HG03095 (cell line): ENCODE measurements around the gene MECP2.

Source experiments
- ATAC-seq: cut with Tn5 transposase; IDR thresholded peaks from one replicate; pipeline ENCODE4 v1.9.1; 2021; ENCODE audit warnings: moderate library complexity; ENCODE audit not compliant: unreplicated experiment

MECP2 gene

DNA sequence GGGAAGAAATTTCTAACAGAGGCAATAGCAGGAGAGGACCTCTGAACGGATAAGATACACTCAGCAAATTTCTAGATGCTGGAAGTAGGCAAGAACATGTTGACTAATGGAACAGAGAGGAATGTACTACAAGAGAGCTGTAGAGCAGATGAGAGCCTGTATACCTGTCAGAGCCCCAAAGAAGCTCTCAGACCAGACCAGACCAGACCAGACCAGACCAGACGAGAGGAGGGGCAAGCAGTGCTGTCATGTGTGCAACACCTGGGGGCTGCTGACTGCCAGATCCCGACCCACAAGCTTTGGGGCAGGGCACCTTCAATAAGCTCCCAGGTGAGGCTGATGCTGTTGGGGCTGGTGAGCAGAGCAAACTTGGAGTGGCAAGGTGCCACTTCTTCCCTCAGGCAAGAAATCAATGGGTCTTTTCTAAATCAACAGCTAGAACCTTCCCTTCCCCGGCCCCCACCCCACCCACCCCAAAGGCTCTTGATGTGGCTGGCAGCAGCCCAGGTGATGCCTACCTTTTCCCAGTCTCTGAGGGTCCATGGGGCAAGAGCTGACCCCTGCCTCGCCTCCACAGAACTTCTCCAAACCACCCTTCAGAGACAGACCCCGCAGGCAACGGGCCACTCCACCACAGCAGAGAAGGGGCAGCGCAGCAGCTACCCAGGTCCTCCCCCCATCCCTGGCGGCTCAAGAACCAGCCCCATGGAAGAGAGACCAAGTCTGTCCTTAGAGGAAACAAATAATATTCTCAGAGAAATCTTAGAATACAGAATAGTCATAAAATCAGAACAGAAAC, 32.7 kb downstream of the MECP2 start:
- no peak for ATAC-seq

DNA sequence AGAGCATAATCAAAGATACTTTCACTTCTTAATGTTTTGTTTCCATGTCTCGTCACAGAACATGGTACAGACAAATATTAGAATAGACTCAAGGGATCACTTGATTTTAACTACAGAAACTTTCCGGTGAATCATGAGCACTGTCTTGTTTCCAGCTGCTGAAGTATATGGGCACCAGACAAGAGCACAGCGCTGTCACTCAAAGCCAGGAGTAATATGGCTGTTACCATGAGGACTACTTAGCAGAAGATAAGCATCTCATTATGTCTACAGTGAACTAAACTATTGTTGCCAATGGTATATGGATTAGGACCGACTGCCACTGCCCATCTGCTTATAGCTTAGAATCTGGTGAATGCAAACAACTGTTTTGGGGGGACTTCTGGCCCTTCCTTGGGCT, 34.3 kb downstream of the MECP2 start:
- no peak for ATAC-seq

DNA sequence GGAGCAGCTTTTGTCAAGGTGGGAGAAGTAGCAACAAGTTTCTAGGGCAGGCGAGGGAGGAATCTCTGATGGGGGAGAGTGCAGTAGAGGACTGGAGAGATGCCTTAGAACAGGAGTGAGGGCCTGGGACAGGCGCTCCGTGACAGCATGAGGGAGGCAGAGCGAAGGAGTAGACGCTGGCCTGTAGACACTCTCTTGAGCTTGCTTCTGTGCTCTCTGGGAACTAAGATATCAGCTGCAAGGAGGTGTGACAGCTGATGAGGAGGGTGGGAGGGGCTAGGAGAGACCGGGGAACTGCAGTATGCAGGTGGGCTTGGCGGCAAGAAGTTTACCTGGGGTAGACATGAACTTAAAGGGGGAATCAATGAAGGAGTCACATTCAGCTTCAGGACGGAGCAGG, 35.7 kb downstream of the MECP2 start:
- no peak for ATAC-seq

DNA sequence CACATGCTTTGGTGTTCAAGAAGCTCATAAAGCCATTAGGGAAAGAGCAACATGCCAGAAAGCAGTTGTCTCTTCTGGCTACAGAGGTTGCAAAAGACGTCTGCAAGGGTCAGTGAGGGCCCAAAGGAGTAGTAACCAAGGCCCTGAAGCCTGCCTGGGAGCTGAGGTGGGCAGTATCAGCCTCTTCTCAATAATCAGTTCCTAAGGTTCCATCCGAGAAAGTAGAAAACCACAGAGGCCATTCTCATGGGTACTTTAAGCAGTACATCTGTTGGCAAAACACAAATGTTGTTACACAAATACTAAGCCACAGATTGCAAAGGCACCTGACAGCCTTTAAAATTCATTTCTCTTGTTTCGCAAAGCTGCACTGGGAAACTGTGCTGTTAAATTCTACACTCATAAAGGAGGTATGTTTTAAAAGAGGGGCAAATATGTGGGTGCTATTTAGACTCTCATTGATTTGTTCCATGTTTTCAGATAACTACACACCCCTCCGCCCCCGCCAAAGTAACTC, 37.7 kb downstream of the MECP2 start:
- ATAC-seq: no peak

DNA sequence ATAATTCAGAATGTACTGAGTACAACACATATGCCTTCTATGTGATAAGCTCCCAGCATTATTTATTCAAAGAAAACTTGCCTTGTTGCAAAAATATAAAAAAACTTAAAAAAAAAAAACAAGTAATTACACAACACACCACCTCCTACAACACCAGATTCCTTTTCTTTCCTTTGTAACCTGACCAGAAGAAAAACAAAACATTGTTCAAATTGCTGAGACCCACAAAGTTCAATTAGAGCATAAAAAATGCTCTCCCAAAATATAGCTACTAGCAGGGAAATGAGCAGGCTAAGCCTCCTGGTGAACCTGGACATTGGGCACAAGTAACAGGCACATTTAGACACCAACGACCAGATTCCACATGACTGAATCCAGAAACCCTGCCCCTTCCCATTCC, 38.3 kb downstream of the MECP2 start:
- ATAC-seq: no peak

DNA sequence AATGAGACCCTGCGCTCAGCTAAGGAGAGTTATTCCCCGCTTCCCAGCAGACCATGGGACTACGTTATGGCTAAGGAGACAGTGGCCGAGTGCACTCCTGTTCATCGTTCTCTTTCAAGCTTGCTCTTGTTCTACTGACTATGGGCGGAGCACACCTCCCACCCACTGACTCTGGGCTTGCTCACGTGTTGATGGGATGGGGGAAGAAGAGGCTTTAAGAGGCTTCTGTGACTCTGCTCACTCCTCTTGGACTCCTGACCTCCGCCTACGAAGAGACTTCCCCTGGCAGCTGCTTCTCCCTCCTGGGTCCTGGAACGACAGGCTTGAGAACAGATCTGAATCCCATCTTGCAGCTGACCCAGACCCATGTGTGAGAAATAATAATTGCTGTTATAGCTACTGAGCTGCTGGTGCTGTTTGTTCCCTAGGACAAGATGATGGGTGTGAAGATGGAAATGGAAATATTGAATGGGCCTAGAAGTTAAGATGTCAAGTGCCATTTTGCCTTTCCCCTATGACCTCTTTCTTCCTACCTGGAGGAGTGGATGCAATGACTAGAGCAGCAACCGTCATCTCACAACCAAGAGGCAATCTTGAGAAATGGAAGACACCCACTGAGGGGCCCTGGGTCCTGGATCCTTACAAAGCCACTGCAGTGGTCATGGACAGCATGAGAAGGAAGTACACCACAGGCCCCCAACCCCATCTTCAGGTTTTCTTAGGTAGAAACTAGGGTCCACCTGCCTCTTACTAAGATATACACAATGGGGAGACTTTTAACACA, 39.1 kb downstream of the MECP2 start:
- no peak for ATAC-seq

DNA sequence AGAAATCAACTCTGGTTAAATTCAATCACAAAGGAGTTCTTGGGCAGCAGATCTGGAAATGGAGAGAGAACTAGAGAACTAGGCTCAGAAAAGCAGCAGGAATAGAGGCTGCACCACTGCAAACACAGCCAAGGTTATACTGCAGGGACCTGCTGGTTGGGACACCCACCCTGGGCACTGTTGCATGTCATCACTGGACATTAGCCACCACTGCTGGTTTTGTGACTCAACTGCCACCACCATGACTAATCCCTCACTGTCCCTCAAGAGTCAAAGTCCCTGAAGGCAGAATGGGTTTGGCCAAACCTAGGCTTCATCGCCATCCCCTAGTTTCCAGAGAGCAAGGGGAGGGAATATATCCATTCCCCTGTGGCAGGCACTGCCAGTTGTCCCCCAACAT, 39.7 kb downstream of the MECP2 start:
- ATAC-seq: no peak

DNA sequence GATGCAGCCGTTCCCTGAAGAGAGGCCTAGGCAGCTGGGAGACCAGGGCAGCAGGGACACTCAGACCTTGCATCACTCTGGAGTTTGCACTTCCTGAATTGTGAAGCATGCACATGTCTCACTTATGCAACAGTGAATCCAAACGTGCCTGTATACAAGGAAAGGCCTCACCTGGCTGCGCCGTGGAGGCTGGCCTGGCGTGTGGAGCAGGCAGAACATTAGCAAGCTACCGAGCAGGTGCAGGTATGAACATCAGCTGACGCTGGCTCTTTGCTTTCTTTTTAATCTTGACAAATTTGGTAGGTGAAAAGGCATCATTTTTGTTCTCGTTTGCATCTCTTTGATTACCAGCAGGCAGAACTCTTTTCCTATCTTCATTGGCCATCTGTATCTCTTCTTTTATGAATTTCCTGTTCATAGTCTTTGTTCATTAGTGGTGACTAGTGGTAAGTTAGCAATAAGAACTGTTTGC, 40.7 kb downstream of the MECP2 start:
- no peak for ATAC-seq

DNA sequence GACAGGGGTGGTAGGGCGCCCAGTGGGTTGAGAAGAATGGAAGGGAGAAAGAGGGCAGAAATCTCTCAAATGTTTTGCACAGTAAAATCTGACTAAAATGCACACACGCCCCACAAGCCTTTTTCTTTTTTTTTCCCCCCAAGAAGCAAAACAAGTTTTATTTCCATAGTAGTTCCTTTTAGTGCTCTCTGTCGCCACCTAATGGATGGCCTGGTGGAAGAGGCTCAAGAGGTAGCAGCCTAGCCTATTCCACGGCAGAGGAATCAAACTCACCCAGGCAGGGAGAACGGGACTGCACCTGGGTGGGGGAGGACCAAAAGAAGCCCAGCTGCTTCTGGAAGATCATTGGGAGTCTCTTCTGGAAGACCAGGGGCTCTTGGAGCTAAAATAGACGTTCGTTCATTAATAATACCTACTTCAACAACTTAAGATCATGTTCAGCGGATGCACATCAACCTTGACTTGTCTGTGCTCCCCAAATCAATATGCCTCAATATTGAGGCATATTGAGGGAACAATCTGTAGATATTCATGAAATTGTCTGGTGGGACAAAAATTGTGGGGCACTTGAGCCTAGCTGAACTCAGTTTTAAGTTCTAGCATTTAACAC, 46.2 kb downstream of the MECP2 start:
- ATAC-seq: no peak

DNA sequence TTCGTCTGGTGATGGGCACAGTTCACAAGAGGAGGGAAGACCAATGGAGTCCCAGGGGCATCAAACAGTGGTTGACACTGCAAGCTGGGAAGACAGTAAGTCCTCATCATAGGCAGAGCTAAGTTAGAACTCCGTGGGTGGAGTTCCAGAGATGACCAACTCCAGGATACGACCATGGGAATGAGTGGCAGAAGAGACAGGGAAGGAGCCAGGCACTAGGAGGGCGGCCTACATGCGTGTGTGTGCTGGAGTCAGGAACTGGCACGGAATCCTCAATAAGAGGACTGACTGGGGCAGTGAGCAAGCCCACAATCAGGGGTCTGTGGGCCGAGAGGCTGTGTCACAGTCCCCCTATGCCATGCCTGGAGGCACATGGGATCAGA, 47.4 kb downstream of the MECP2 start:
- no peak for ATAC-seq

DNA sequence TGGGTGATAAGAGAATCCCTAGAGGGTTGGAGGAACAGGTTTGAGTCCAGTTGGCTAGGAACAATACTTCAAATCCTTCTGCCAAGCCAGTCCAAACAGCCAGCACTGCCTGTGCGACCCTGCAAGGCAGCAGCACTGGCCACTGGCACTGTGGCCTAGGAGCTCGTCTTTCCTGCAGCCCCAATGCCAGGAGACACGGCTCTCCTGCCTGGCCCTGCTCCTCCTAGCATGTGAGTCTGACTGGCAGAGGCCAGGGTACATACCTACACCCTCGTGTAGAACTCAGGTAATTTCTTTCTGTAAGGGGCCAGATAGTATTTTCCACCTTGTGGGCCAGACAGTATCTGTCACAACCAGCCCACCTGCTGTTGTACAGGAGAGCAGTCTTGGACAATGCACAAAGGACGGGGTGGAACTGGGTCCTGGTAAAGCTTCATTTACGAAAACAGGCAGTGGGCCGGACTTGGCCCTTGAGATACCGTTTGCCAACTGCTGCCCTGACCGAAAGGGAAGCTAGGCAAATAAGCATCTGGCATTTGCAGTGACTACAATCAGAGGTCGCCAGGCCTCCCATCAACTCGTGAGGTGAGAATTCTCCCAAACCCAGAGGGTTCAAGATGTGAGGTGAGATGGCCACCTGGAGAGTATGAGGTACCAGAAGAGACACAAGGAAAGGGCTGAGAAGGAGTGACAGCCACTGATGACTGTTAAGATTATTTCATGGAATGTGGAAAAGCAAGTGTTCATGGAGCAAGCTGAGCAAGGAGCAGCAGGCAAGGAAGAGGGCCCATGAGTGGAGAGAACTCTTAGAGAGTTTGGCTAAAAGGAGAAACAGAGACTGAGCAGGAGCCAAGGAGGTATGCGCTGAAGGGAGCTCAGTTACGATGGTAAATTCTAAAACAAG, 48.1 kb downstream of the MECP2 start:
- ATAC-seq: no peak

DNA sequence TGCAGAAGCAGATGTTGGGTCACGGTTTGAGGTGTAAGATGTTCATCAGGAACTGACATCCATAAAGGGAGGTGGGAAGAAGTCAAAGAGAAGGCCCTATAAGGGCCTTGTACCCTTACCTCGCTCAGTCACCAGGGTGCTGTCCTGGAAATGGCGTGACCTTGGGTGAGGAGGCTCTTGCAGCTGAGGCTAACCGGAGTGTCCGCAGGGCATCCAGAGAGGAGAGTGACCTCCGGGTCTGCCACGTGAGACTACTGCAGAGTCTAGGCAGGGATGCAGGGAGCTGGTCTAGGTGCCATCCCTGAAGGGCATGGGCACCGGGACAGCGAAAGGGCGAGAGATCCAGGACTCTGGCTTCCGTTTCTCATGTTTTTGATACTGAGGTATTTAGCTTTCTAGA, 49.1 kb downstream of the MECP2 start:
- no peak for ATAC-seq

DNA sequence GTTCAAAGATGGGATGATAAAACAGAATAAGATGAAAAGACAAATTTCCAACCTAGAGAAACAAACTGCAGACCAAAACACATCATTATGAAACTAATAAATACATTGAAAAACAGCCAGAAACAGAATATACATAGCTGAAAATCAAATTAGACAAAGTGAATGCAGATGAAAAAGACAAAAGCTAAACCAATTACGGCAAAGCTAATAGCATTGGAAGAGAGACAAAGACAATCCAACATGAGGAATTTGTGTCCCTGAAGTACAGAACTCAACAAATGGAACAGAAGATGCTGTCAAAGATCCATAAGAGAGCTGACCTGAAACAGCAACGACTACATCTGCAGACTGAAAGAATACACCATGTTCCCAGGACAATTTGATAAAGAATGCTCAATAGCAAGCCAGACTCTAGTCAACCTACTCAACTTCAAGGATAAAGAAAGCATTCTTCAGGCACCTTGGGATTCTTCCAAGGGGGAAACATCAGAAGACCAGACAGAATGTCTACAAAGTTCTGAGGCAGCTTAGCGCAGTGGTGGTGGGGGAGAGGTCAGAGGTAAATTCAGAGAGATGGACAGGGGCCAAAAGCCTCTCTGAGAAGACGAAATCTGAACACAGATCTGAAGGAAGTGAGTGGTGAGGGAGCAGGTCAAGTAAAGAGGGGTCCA, 50.4 kb downstream of the MECP2 start:
- no peak for ATAC-seq

DNA sequence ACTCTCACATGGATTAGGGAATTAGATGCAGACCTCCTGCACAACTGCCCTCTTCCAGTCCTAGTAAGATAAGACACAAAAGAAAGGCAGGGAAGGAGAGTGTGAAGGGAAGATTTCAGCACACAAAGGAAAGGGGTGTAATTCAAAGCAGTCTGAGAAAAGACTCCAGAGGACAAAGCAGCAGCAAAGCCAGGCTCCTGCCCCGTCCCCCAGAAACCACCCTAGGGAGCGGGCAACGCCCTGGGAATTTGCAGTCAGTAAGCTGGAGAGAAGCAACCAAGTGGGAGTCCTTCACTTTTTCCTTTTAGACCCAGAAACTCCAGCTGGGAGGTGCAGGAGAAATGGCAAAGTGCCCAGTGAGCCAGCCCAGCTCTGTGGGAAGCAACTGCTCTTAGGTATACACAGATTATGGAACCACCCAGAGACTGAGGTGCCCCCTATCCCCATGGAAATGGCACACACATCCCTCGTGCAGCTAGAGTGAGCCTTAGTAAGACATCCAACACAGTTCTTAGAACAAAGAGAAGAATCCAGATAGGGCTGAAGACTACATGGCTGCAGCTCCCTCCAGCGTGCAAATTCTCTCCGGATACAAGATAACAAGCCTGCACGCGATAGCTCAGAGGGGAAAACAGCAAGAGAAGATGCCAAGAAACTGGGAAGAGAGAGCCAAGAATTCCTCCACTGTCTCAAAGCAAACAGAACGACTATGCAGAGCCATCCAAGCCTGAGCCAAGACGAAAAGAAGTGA, 51.3 kb downstream of the MECP2 start:
- no peak for ATAC-seq

DNA sequence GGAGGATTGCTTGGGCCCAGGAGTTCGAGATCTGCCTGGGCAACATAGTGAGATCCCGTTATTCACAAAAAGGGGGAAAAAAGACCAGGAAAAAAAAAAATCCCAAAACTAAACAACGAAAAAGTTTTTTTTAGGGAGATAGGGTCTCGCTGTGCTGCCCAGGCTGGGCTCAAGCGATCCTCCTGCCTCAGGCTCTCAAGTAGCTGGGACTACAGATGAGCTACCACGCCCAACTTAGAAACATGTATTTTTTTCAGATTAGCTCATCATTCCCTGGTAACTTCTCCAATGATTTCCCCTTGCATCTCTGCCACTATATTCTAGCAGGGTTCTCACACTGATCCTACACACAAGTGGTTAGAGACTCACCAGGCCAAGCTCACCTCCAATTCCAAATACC, 53.4 kb downstream of the MECP2 start:
- ATAC-seq: no peak

DNA sequence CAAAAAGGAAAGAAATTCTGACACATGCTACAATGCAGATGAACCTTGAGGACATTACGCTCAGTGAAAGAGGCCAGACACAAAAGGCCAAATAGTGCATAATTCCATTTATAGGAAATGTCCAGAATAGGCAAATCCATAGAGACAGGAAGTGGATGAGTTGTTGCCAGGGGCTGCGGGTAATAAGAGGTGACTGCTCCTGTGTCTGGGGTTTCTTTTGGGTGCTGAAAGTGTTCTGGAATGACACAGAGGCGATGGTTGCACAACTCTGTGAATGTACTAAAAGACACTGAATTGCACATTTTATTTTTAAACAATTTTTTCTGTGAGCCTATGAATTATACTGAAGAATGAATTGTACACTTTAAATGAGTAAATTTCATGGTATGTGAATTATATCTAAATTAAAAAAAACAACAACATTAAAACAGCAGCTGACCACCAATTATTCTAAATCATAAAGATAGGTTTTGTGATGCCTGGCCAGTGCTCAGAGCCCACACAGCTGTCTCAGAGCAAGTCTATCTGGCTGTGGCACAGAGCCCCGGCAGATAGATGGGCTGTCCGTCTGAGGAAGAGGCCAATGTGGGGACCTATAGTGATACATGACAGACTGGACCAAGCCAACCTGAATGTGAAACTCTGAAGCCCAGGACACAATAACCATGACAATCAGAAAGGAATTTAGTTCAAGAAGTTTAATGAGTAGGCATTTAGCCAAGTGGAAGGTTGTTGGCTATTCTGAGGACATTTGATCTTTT, 54.3 kb downstream of the MECP2 start:
- no peak for ATAC-seq

DNA sequence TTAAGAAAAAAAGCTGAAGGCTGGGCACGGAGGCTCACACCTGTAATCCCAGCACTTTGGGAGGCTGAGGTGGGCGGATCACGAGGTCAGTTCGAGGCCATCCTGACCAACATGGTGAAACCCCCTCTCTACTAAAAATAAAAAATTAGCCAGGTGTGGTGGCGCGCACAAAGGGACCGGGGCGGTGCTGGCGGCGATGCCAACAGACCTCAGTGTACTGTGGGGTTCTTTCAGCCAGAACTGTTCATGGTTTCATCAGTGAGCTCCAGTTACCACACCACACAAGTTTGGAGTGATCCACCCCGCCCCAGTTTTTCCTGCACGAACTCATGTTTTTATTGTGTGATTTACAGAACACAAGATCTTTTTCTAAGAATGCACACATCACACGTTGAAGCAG, 56.7 kb downstream of the MECP2 start:
- ATAC-seq: no peak

DNA sequence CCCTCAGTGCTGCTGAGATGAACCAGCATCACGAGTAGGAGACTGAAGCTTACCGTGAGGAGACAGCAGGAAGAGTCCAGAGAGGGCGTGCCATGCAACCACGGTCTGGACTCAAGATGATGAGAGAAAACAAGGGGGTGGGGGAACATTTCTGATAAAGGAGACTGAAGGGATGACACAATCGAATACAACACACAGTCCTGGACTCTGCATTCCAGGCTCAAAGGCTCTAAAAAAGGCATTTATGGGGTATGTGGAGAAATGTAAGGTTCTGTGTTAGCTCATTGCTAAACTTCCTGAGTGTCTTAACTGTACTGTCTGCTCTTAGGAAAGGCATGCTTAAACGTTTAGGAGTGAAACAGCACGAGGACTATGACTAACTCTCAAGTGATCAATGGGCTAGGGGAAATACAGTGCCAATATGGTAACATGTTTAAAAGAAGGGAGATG, 57.2 kb downstream of the MECP2 start:
- ATAC-seq: no peak

DNA sequence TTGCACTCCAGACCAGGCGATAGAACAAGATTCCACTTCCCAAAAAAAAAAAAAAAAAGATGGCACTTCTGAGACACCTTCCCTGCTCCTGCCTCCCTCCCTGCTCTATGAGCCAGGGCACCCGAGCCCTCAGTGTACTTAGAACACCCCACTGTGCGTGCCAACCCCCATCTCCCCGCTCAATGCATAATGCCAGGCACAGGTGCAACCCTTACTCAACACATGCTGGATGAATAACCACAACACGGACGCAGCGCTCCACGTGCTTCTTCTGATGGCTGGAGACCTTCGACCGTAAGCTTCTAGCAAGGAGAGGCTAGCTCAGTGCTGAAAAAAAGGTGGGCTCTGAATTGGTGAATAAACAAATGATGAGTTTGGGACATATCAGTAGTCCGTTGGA, 57.9 kb downstream of the MECP2 start:
- no peak for ATAC-seq
